ENCODE data around the gene KLHL17.

KLHL17 gene

DNA sequence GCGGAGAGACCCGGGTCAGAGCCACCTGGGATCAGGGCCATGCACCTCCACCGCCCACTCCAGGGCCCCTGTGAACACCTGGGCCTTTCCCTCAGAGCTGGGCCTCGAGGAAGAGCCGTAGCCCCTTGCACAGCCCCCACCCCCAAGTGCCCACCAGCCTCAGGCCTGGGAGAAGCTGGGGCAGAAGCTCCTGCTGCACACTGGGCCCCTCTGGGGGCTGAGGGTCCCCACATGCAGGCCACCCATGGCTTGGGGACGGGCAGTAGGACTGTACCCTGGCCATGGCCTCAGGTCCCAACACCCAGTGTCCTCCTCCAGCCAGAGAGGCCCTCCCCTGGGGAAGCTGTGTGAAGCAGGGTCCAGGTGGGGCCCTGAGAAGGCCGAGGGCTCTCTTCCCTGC lies 7.8 kb upstream of the KLHL17 start:
- Histone ChIP-seq H3K27me3 (ENCODE audit: control insufficient read depth in 2 of 2, insufficient read depth in 2 of 2, low read length in 2 of 2) (no peaks in the 10 kb centered on the region), H3K4me1 (ENCODE audit: control insufficient read depth in 2 of 2, insufficient read depth in 2 of 2, low read length in 2 of 2) (peaks cover 2% of the 10 kb centered on the region in 2 donors), H3K9ac (ENCODE audit: low read depth in 1 of 2, low read length in 2 of 2) (no peak overlapping the region), H3K36me3 (ENCODE audit: control insufficient read depth in 2 of 2, insufficient read depth in 2 of 2, low read length in 2 of 2) (peaks cover 71 to 80% of the 10 kb centered on the region in 2 donors), H3K27ac (ENCODE audit: low read depth in 2 of 2, low read length in 2 of 2) (no peak overlapping the region), H3K4me3 (ENCODE audit: low read length in 2 of 2) (no peak overlapping the region), H3K9me3 (ENCODE audit: control insufficient read depth in 2 of 2, low read length in 2 of 2) (no peaks in the 10 kb centered on the region)

DNA sequence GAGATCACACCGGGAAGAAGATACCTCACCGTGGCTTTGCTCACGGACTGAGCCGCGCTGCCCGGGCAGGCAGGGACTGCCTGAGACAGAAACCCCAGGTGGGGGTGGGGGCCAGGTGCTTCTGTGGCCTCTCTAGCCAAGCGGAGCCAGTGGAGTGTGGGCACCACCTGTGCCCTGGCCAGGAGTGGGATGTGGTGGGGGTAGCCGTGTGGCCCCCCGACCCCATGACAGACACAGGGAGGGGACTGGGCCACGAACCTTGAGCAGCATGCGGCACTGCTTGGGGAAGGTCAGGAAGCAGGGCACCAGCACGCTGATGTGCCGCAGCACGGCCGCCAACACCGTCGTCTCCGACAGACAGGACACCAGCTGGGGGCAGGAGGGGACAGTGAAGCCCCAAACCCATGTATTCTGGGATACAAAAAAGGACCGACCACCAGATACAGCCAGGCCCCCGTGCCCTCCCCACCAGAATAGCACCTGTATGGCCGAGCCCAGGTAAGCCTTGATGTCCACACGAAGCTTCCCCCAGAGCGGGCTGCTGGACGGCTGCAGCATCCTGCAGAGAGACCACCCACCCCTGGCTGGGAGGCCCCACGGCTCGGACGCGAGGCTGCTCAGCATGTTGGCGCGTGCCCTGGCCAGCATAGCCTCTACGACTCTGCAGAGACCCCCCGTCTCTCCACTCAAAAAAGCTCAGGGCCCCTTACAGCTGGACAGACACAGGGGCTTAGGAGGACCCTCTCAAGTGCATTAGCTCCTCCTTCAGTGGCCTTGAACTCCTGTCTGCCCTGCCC lies 6.7 kb upstream of the KLHL17 start:
- Histone ChIP-seq H3K4me3 (ENCODE audit: low read length in 2 of 2) (no peak overlapping the region), H3K27ac (ENCODE audit: low read depth in 2 of 2, low read length in 2 of 2) (no peak overlapping the region), H3K4me1 (ENCODE audit: control insufficient read depth in 2 of 2, insufficient read depth in 2 of 2, low read length in 2 of 2) (peaks cover 11 to 12% of the 10 kb centered on the region in 2 donors), H3K27me3 (ENCODE audit: control insufficient read depth in 2 of 2, insufficient read depth in 2 of 2, low read length in 2 of 2) (no peaks in the 10 kb centered on the region), H3K36me3 (ENCODE audit: control insufficient read depth in 2 of 2, insufficient read depth in 2 of 2, low read length in 2 of 2) (peaks cover 63 to 70% of the 10 kb centered on the region in 2 donors), H3K9me3 (ENCODE audit: control insufficient read depth in 2 of 2, low read length in 2 of 2) (no peaks in the 10 kb centered on the region), H3K9ac (ENCODE audit: low read depth in 1 of 2, low read length in 2 of 2) (no peak overlapping the region)

DNA sequence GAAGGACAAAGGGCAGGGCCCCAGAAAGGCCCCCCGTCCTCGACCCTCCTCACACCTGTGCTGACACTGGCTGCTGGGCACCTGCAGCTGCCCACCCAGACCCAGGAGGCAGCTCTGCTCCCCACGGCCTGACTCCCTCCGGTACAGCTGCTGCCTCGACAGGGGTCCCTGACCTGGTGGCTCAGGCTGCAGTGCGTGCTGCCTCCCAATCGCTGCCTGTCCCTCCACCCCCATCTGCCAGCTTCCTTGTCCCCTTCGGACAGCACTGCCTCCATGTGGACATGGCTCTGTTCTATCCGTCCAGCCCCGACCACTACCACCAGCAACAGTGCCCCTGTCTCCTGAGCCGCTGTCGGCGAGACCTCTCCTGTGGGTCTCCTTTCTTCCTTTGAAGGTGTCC lies 5.5 kb upstream of the KLHL17 start:
- H3K9ac ChIP-seq (ENCODE audit: low read depth in 1 of 2, low read length in 2 of 2): no peak overlapping the region
- H3K27ac ChIP-seq (ENCODE audit: low read depth in 2 of 2, low read length in 2 of 2): no peak overlapping the region
- no peaks in the 10 kb centered on the region for H3K9me3 ChIP-seq (ENCODE audit: control insufficient read depth in 2 of 2, low read length in 2 of 2)
- no peak overlapping the region for H3K4me3 ChIP-seq (ENCODE audit: low read length in 2 of 2)
- peaks cover 14 to 15% of the 10 kb centered on the region in 2 donors for H3K4me1 ChIP-seq (ENCODE audit: control insufficient read depth in 2 of 2, insufficient read depth in 2 of 2, low read length in 2 of 2)
- H3K27me3 ChIP-seq (ENCODE audit: control insufficient read depth in 2 of 2, insufficient read depth in 2 of 2, low read length in 2 of 2): no peaks in the 10 kb centered on the region
- H3K36me3 ChIP-seq (ENCODE audit: control insufficient read depth in 2 of 2, insufficient read depth in 2 of 2, low read length in 2 of 2): peaks cover 52 to 58% of the 10 kb centered on the region in 2 donors

DNA sequence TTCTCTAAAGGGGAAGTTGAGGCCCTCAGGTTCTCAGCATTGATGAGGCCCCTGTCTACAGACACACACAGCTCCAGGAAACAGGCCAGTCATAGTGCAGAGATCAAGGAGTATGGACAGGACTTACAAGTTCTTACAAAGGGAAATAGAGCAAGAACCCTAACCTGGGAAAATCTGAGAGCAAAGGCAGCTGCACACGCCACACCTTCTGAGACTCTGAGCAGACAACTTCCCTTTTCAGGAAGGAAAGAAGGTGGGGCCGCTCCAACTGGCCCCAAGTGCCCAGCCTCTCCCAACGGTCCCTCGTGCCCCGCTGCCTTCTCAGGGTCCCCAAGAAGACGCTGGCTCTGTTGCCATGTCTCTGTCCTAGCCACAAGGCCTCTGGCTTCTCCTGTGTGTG lies 4.9 kb upstream of the KLHL17 start:
- Histone ChIP-seq H3K4me1 (ENCODE audit: control insufficient read depth in 2 of 2, insufficient read depth in 2 of 2, low read length in 2 of 2) (peaks cover 14 to 15% of the 10 kb centered on the region in 2 donors), H3K36me3 (ENCODE audit: control insufficient read depth in 2 of 2, insufficient read depth in 2 of 2, low read length in 2 of 2) (peaks cover 46 to 53% of the 10 kb centered on the region in 2 donors), H3K27ac (ENCODE audit: low read depth in 2 of 2, low read length in 2 of 2) (no peak overlapping the region), H3K4me3 (ENCODE audit: low read length in 2 of 2) (no peak overlapping the region), H3K9me3 (ENCODE audit: control insufficient read depth in 2 of 2, low read length in 2 of 2) (no peaks in the 10 kb centered on the region), H3K9ac (ENCODE audit: low read depth in 1 of 2, low read length in 2 of 2) (no peak overlapping the region), H3K27me3 (ENCODE audit: control insufficient read depth in 2 of 2, insufficient read depth in 2 of 2, low read length in 2 of 2) (no peaks in the 10 kb centered on the region)

DNA sequence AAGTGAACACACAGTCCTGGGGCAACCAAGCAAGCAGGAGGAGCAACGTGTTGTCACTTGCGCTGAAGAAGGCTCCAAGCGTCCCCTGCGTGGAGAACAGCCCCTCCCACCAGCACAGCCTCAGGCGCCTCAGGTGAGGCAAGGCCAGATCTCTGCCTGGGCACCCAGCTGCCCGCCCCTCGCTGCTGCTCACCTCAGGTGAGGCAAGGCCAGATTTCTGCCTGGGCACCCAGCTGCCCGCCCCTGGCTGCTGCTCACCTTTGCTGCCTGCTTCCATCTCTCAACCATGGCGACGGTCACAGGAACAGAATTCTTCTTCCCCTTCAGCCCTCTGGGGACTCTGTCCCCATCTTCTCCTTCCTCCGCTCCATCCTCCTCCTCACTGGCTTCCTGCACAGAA lies 3.7 kb upstream of the KLHL17 start:
- Histone ChIP-seq H3K4me1 (ENCODE audit: control insufficient read depth in 2 of 2, insufficient read depth in 2 of 2, low read length in 2 of 2) (peaks cover 14 to 20% of the 10 kb centered on the region in 2 donors), H3K4me3 (ENCODE audit: low read length in 2 of 2) (no peak overlapping the region), H3K36me3 (ENCODE audit: control insufficient read depth in 2 of 2, insufficient read depth in 2 of 2, low read length in 2 of 2) (peaks cover 38 to 46% of the 10 kb centered on the region in 2 donors), H3K9ac (ENCODE audit: low read depth in 1 of 2, low read length in 2 of 2) (no peak overlapping the region), H3K9me3 (ENCODE audit: control insufficient read depth in 2 of 2, low read length in 2 of 2) (no peaks in the 10 kb centered on the region), H3K27ac (ENCODE audit: low read depth in 2 of 2, low read length in 2 of 2) (no peak overlapping the region), H3K27me3 (ENCODE audit: control insufficient read depth in 2 of 2, insufficient read depth in 2 of 2, low read length in 2 of 2) (no peaks in the 10 kb centered on the region)

DNA sequence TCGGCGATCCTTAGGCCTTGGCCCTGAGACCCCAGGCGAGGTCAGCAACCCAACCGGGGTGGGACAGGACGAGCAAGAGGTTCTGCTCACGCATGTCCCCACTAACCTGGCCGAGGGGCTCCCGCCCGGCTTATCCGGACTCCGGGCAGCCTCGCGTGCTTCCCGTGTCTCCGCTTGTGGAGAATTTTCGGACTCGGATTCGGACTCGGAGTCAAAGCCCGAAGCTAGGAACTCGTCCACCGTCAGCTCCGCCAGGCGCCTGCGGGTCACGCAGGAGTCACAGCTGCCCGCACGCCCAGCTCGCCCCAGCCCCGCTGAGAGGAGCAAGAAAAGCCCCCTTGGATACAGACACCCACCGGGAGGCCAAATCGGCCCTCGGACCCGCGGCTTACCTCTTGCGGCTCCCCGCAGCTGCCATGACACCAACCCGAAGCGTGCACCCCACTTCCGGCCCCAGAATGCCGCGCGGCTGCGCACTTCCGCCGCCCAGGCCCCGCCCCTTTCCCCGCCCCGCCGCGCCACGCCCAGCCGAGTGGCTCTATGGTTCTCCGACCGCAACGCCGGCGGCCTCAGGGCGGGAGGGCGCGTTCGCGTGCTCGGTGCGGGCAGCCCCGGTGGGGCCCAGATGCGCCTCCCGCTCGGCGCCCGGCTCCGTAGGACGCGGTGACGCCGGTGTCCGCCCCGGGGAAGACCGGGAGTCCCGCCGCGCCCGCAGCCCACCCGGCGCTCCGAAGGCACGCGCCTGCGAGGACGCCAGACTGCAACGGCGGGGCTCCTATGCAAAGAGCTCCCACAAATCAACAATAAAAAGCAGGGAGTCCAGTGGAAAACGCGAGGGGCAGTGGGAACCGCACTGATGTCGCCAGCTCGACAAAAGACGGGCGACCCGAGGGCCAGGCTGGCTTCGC lies 1.3 kb upstream of the KLHL17 start, which contains the start of gene NOC2L:
Gene NOC2L (minus strand): TSS at position 434 of the 908 bp plus-strand sequence. CDS start 16 bp downstream, at position 418.
- Histone ChIP-seq H3K27me3 (ENCODE audit: control insufficient read depth in 2 of 2, insufficient read depth in 2 of 2, low read length in 2 of 2) (no peaks in the 10 kb centered on the region), H3K4me1 (ENCODE audit: control insufficient read depth in 2 of 2, insufficient read depth in 2 of 2, low read length in 2 of 2) (peaks cover 14 to 20% of the 10 kb centered on the region in 2 donors), H3K4me3 (ENCODE audit: low read length in 2 of 2) (peak within 1 kb of the TSS; percentile 90 to 99), H3K9ac (ENCODE audit: low read depth in 1 of 2, low read length in 2 of 2) (peak within 1 kb of the TSS; percentile 74 to 86), H3K36me3 (ENCODE audit: control insufficient read depth in 2 of 2, insufficient read depth in 2 of 2, low read length in 2 of 2) (peaks cover 20 to 23% of the 10 kb centered on the region in 2 donors), H3K9me3 (ENCODE audit: control insufficient read depth in 2 of 2, low read length in 2 of 2) (no peaks in the 10 kb centered on the region), H3K27ac (ENCODE audit: low read depth in 2 of 2, low read length in 2 of 2) (peak within 1 kb of the TSS in 1 of 2 donors; percentile 43)

DNA sequence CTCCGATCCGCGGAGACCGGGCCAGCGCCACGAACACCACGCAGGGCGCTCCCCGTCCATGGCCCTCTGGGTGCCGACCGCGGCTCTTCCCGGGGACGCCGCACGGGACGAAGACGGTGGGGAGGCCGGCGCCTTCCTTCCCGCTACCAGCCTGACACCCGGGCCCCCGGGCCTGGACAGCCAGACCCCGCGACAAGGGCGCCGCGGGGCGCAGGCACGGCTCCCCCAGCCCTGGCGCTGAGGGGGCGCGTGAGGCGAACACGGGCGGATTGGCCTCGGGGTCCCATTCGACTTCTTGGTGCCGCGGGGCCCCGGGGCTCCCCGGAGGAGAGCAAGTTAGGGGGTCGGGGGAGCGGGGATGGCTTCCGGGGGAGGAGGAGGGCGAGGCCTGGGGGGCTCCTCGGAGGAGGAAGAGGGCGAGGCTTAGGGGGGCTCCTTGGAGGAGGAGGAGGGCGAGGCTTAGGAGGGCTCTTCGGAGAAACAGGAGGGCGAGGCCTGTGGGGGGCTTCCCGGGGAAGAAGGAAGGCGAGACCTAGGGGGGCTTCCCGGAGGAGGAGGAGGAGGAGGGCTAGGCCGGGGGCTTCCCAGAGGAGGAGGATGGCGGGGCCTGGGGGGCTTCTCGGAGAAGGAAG lies 537 bp upstream of the KLHL17 start:
- Histone ChIP-seq H3K9me3 (ENCODE audit: control insufficient read depth in 2 of 2, low read length in 2 of 2) (no peaks in the 10 kb centered on the region), H3K9ac (ENCODE audit: low read depth in 1 of 2, low read length in 2 of 2) (peak overlapping the region in 1 of 2 donors; percentile 26), H3K27ac (ENCODE audit: low read depth in 2 of 2, low read length in 2 of 2) (no peak overlapping the region), H3K36me3 (ENCODE audit: control insufficient read depth in 2 of 2, insufficient read depth in 2 of 2, low read length in 2 of 2) (peaks cover 15 to 21% of the 10 kb centered on the region in 2 donors), H3K4me3 (ENCODE audit: low read length in 2 of 2) (peak overlapping the region; percentile 31 to 90), H3K27me3 (ENCODE audit: control insufficient read depth in 2 of 2, insufficient read depth in 2 of 2, low read length in 2 of 2) (no peaks in the 10 kb centered on the region), H3K4me1 (ENCODE audit: control insufficient read depth in 2 of 2, insufficient read depth in 2 of 2, low read length in 2 of 2) (peaks cover 14 to 20% of the 10 kb centered on the region in 2 donors)

DNA sequence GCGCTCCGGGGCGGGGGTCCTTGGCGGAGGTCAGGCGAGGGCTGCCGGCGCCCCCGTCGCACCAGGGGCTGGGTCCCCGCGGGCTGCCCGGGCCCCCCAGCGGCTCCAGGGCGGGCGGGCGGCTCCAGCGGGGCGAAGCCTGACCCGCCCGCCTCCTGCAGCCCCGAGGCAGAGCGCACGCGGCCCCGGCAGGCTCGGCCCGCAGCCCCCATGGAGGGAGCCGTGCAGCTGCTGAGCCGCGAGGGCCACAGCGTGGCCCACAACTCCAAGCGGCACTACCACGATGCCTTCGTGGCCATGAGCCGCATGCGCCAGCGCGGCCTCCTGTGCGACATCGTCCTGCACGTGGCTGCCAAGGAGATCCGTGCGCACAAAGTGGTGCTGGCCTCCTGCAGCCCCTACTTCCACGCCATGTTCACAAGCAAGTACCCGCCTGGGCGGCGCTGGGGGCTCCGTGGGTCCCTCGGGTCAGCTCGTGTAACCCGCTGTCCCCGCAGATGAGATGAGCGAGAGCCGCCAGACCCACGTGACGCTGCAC lies 817 bp downstream of the KLHL17 start:
- Histone ChIP-seq H3K4me3 (ENCODE audit: low read length in 2 of 2) (peak overlapping the region; percentile 41 to 64), H3K27ac (ENCODE audit: low read depth in 2 of 2, low read length in 2 of 2) (no peak overlapping the region), H3K4me1 (ENCODE audit: control insufficient read depth in 2 of 2, insufficient read depth in 2 of 2, low read length in 2 of 2) (peaks cover 17 to 20% of the 10 kb centered on the region in 2 donors), H3K9me3 (ENCODE audit: control insufficient read depth in 2 of 2, low read length in 2 of 2) (no peaks in the 10 kb centered on the region), H3K9ac (ENCODE audit: low read depth in 1 of 2, low read length in 2 of 2) (no peak overlapping the region), H3K27me3 (ENCODE audit: control insufficient read depth in 2 of 2, insufficient read depth in 2 of 2, low read length in 2 of 2) (no peaks in the 10 kb centered on the region), H3K36me3 (ENCODE audit: control insufficient read depth in 2 of 2, insufficient read depth in 2 of 2, low read length in 2 of 2) (peaks cover 3 to 8% of the 10 kb centered on the region in 2 donors)

DNA sequence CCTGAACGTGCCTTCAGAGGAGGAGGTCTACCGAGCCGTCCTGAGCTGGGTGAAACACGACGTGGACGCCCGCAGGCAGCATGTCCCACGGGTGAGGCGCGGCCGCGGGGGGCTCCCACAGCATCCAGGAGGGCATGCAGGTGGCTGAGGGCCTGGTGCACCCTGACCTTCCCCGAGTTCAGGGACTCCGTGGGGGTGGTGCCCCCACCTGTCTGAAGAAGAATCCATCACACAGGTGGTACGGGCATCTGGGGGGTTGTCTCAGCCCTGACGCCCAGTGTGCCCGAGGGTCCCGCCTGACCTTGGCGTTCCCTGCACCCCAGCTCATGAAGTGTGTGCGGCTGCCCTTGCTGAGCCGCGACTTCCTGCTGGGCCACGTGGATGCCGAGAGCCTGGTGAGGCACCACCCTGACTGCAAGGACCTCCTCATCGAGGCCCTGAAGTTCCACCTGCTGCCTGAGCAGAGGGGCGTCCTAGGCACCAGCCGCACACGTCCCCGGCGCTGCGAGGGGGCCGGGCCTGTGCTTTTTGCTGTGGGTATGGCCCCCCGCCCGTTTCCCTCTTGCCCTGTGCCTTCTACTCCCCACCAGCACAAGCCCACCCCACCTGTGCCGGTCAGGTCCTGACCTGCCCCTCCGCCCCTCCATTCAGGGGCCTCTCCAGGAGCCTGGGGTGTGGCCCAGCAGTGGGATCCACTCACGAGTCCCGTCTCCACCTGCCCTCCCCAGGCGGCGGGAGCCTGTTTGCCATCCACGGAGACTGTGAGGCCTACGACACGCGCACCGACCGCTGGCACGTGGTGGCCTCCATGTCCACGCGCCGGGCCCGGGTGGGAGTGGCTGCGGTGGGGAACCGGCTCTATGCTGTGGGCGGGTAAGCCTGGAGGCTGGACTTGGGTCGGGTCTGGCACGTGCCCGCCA lies 2.3 kb downstream of the KLHL17 start:
- Histone ChIP-seq H3K9ac (ENCODE audit: low read depth in 1 of 2, low read length in 2 of 2) (no peak overlapping the region), H3K36me3 (ENCODE audit: control insufficient read depth in 2 of 2, insufficient read depth in 2 of 2, low read length in 2 of 2) (no peaks in the 10 kb centered on the region), H3K4me1 (ENCODE audit: control insufficient read depth in 2 of 2, insufficient read depth in 2 of 2, low read length in 2 of 2) (peaks cover 17 to 27% of the 10 kb centered on the region in 2 donors), H3K27me3 (ENCODE audit: control insufficient read depth in 2 of 2, insufficient read depth in 2 of 2, low read length in 2 of 2) (peaks cover 0 to 3% of the 10 kb centered on the region in 2 donors), H3K4me3 (ENCODE audit: low read length in 2 of 2) (no peak overlapping the region), H3K27ac (ENCODE audit: low read depth in 2 of 2, low read length in 2 of 2) (no peak overlapping the region), H3K9me3 (ENCODE audit: control insufficient read depth in 2 of 2, low read length in 2 of 2) (no peaks in the 10 kb centered on the region)
